Testis (tissue), 3 donors: ENCODE measurements around the gene SH2D6. TPM values are rescaled to one million over a fixed set of nuclear protein-coding genes. Genes with fewer than 3 reads are reported as not detected.

Experiments
- DNase-seq: peaks from one replicate; pipeline ENCODE4 v3.0.0-alpha.2; 2019
- H3K27ac ChIP-seq, 2 donors: fragments of 200-600 bp; sonication (generic); one replicate each; pipeline ENCODE4 v1.5.1; 2019
- H3K27me3 ChIP-seq: fragments of 200-600 bp; sonication (generic); one replicate; pipeline ENCODE4 v1.5.1; 2019
- H3K36me3 ChIP-seq: fragments of 200-600 bp; sonication (generic); one replicate; pipeline ENCODE4 v1.5.1; 2017; ENCODE audit warnings: low read depth; ENCODE audit errors: missing control alignments
- H3K4me1 ChIP-seq: fragments of 200-600 bp; sonication (generic); one replicate; pipeline ENCODE4 v1.5.1; 2019
- H3K4me3 ChIP-seq, 2 donors: fragments of 200-600 bp; sonication (generic); one replicate each; pipeline ENCODE4 v1.5.1; 2017 to 2019
- H3K9me3 ChIP-seq: fragments of 200-600 bp; sonication (generic); one replicate; pipeline ENCODE4 v1.5.1; 2017
- POLR2A ChIP-seq: fragments of 450-650 bp; IDR thresholded peaks from one replicate; pipeline ENCODE4 v1.6.1; 2017; ENCODE audit warnings: antibody characterized with exemption, mild to moderate bottlenecking, moderate library complexity
- WGBS, 2 donors: methylation state at CpG; one replicate each; pipeline ENCODE4 v1.1.5; 2018; 5-methylcytosine and 5-hydroxymethylcytosine counted together
- intact Hi-C: fragments of 100-400 bp; cut with DNase I; formaldehyde crosslinking; loops from one replicate; pipeline ENCODE4 v1.15.1; 2023; ENCODE audit warnings: low total_unique reads
- polyA plus RNA-seq: library from polyadenylated mRNA; stranded (reverse); fragments of 350-450 nt; fragmentation: Illumina TruSeq; extraction: RNeasy Lipid Tissue Mini Kit (QIAGEN cat#74804); gene quantifications from one replicate; pipeline ENCODE4 v1.2.3, GENCODE V29; 2014; ENCODE audit warnings: low read depth, low replicate concordance; ENCODE audit not compliant: insufficient read depth
- total RNA-seq, 2 donors: library from RNA; depleted of rRNA; stranded (reverse); fragments of >200 nt; gene quantifications; one replicate each; pipeline ENCODE4 v1.2.3, GENCODE V29; 2016
- TF ChIP-seq, protein P1 (sequence below), 3 experiments: fragments of 450-650 bp in 2 of 3; fragments of 200-600 bp in 1 of 3; sonication (generic) in 1 of 3; IDR thresholded peaks; one replicate each; pipeline ENCODE4 v1.5.1; 2016 to 2019; ENCODE audit warnings: antibody characterized with exemption in 3 of 3, mild to moderate bottlenecking in 2 of 3, moderate library complexity in 1 of 3

SH2D6 gene
- total and polyA plus RNA-seq, 3 donors from 2014 or later: 11.2 to 15.9 (median 13.6) TPM

DNA sequence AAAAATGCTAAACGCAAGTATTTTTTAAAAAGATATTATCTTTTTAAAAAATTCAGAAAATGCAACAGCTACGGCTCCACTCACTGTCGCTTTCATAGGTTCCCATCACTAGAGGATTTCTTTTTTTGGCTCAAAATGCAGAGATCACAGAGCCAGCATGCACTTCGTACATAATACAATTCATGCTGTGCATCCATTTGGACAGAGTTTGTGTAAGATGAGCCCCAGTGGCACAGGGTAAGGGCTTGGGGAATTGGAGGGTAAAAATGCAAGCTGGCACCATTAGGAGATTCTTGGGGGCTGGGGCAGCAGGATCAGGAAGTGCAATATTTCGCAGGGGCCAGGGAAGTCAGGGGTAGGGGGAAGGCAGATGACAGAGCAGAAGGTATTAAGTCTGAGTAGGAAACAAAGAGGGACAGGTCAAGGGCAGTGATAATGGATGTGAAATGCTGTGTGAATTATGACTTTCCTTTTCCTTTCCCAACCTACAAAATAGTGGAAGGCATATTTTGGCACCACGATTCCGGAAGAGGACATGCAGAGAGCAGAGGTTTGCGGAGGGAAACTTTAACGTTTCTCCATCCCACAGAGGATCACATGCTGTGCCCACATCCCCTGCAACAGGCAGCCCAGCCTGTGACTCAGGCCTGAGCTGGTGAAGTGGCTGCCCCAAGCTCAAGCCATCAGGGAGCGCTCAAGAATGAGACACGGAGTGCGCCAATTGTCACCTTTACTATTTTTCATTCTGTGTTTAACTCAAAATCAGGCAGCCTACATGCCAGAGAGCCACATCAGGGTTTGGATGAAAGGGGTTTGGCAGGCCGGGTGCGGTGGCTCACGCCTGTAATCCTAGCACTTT, 13.1 kb upstream of the SH2D6 start:
- Histone ChIP-seq H3K27ac (no peak overlapping the region), H3K9me3 (no peaks in the 10 kb centered on the region), H3K4me1 (peaks cover 6% of the 10 kb centered on the region), H3K27me3 (no peaks in the 10 kb centered on the region), H3K4me3 (no peak overlapping the region), H3K36me3 (no peaks in the 10 kb centered on the region)
- 76 to 77% methylated on average over 15 of the region's 15 CpGs for WGBS, 2 donors
- TF ChIP-seq, protein P1, sequence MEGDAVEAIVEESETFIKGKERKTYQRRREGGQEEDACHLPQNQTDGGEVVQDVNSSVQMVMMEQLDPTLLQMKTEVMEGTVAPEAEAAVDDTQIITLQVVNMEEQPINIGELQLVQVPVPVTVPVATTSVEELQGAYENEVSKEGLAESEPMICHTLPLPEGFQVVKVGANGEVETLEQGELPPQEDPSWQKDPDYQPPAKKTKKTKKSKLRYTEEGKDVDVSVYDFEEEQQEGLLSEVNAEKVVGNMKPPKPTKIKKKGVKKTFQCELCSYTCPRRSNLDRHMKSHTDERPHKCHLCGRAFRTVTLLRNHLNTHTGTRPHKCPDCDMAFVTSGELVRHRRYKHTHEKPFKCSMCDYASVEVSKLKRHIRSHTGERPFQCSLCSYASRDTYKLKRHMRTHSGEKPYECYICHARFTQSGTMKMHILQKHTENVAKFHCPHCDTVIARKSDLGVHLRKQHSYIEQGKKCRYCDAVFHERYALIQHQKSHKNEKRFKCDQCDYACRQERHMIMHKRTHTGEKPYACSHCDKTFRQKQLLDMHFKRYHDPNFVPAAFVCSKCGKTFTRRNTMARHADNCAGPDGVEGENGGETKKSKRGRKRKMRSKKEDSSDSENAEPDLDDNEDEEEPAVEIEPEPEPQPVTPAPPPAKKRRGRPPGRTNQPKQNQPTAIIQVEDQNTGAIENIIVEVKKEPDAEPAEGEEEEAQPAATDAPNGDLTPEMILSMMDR (IDR thresholded peaks at IDR 0.05): no peak
- intact Hi-C loops: no loop called here
- DNase-seq: no peak

- intact Hi-C loops: no loop called here
- Histone ChIP-seq H3K4me3 (peak within 1 kb of the TSS in 1 of 2 donors; percentile 17), H3K36me3 (no peaks in the 10 kb centered on the region), H3K9me3 (no peaks in the 10 kb centered on the region), H3K27me3 (no peaks in the 10 kb centered on the region), H3K4me1 (peaks cover 12% of the 10 kb centered on the region), H3K27ac (no peak within 1 kb of the TSS)
- 71 to 77% methylated on average over 10 to 12 of the region's 12 CpGs for WGBS, 2 donors
- peak; percentile 39 for DNase-seq
- TF ChIP-seq, protein P1 (IDR thresholded peaks at IDR 0.05): no peak
- no peak for TF ChIP-seq POLR2A
These were observed 8.5 kb upstream of the SH2D6 start, which contains the start of gene CAPG for GRCh38 chr2:85409845-85410583. CAPG (minus strand) TSS chr2:85410366; CDS start chr2:85402145, 8,221 bp downstream.

GRCh38 chr2:85410584-85411404, 7.7 kb upstream of the SH2D6 start:
- no peak for DNase-seq
- H3K9me3 ChIP-seq: no peaks in the 10 kb centered on the region
- no peaks in the 10 kb centered on the region for H3K27me3 ChIP-seq
- H3K27ac ChIP-seq: no peak overlapping the region
- H3K4me3 ChIP-seq: no peak overlapping the region
- H3K36me3 ChIP-seq: no peaks in the 10 kb centered on the region
- peaks cover 12% of the 10 kb centered on the region for H3K4me1 ChIP-seq
- TF ChIP-seq, protein P1 (IDR thresholded peaks at IDR 0.05): no peak
- no peak for TF ChIP-seq POLR2A
- 81 to 86% methylated on average over 13 of the region's 13 CpGs for WGBS, 2 donors
- intact Hi-C loops: no loop called here

DNA sequence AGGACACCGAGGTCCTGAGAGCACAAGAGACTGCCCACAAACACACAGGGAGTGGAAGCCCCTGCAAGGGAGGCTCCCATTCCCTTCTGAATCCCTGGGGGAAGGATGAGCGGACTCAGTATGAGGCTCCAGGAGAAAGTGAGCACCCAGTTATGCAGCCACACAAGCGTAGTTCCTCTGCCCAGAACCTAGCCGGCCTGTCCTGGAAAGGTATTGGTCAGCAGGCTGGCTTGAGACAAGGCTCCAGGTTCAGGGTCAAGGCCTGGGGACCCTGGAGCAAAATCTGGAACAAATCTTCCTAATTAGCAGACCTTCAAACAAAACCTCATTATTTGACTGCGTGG, 7.1 kb upstream of the SH2D6 start:
- no peaks in the 10 kb centered on the region for H3K36me3 ChIP-seq
- no peaks in the 10 kb centered on the region for H3K9me3 ChIP-seq
- H3K27me3 ChIP-seq: no peaks in the 10 kb centered on the region
- DNase-seq: no peak
- no peak for TF ChIP-seq POLR2A
- TF ChIP-seq, protein P1 (IDR thresholded peaks at IDR 0.05): no peak
- H3K4me3 ChIP-seq: no peak overlapping the region
- H3K27ac ChIP-seq: no peak overlapping the region
- peaks cover 12% of the 10 kb centered on the region for H3K4me1 ChIP-seq
- WGBS, 2 donors: 76 to 88% methylated on average over 4 to 5 of the region's 5 CpGs
- intact Hi-C loops: no loop called here
